Measurements from ENCODE around the gene DISP1. TPM values are rescaled to one million over a fixed set of nuclear protein-coding genes. Genes with fewer than 3 reads are reported as not detected.

The DISP1 gene
- total and polyA plus RNA-seq, 2 experiments from 2014 or later: 2.4 to 4.4 TPM

GRCh38 chr1:222843469-222844410 lies 28.9 kb downstream of the DISP1 start:
- H3K9me3 Mint-ChIP-seq: peaks cover 8% of the 10 kb centered on the region
- peak overlapping the region; percentile 91 for H3K27ac Mint-ChIP-seq
- TF ChIP-seq ZNF114 (CRISPR knock-in tag; IDR thresholded peaks at IDR 0.05) (no peak), REST (IDR thresholded peaks at IDR 0.05; ENCODE audit: unreplicated experiment) (no peak), ZNF331 (CRISPR knock-in tag; IDR thresholded peaks at IDR 0.05; ENCODE audit: low read depth) (no peak), JUNB (IDR thresholded peaks at IDR 0.05; ENCODE audit: unreplicated experiment) (no peak), ETS1 (IDR thresholded peaks at IDR 0.05) (no peak), STAT1 (IDR thresholded peaks at IDR 0.05; ENCODE audit: unreplicated experiment) (no peak), NANOG (IDR thresholded peaks at IDR 0.05; ENCODE audit: borderline replicate concordance) (no peak), EZH2phosphoT487 (IDR thresholded peaks at IDR 0.05; ENCODE audit: unreplicated experiment) (no peak), EZH2 (IDR thresholded peaks at IDR 0.05; ENCODE audit: low read depth, unreplicated experiment) (no peak), CREB1 (CRISPR knock-in tag; IDR thresholded peaks at IDR 0.05; ENCODE audit: low read depth) (no peak)
- Histone ChIP-seq H3K9me2 (ENCODE audit: insufficient read depth) (no peaks in the 10 kb centered on the region), H3K79me2 (replicated peaks; ENCODE audit: insufficient read depth) (no peaks in the 10 kb centered on the region), H3K36me3 (ENCODE audit: insufficient read depth) (no peaks in the 10 kb centered on the region), H3K27ac (ENCODE audit: low read depth) (peak overlapping the region; percentile 11), H3K4me3 (no peak overlapping the region), H3K4me2 (peak overlapping the region; percentile 35), H4K20me1 (replicated peaks; ENCODE audit: insufficient read depth) (no peaks in the 10 kb centered on the region), H3F3A (replicated peaks; ENCODE audit: low read depth) (no peaks in the 10 kb centered on the region), H3K4me1 (ENCODE audit: insufficient read depth) (peaks cover 19% of the 10 kb centered on the region; the same call in 1 of the 2 replicates), H3K27me3 (ENCODE audit: insufficient read depth) (no peaks in the 10 kb centered on the region), H2AFZ (no peak overlapping the region)
- peaks cover 12% of the 10 kb centered on the region for H3K36me3 Mint-ChIP-seq (ENCODE audit: low read depth)
- DNase-seq (ENCODE audit: low spot score) (peak; percentile 56), ATAC-seq (peak; percentile 91)
- H3K27me3 Mint-ChIP-seq (ENCODE audit: insufficient read depth, low read depth, poor library complexity): peaks cover 6% of the 10 kb centered on the region
- peaks cover 35% of the 10 kb centered on the region for H3K4me1 Mint-ChIP-seq
- peak overlapping the region; percentile 23; the same call in 1 of the 3 replicates for H3K4me3 Mint-ChIP-seq
